Panc1 (cell line): ENCODE results near the gene TTC28. TPM values are rescaled to one million over a fixed set of nuclear protein-coding genes. Genes with fewer than 3 reads are reported as not detected.

Experiments used
- ATAC-seq: fragments of 200-7000 bp; cut with Tn5 transposase; 2 replicates; pipeline ENCODE4 v1.9.1; 2020; ENCODE audit warnings: mild to moderate bottlenecking, moderate library complexity
- BruUV-seq: library from RNA; stranded (reverse); fragments of 400-500 nt; replicated peaks from 2 replicates; lab custom pipeline; 2021; lab: Mats Ljungman, UMichigan
- CTCF ChIA-PET: fragments of 300-600 bp; sonication (Branson Sonifier 250); formaldehyde crosslinking; loops from one replicate; lab custom pipeline; 2022; ENCODE audit warnings: antibody characterized with exemption; lab: Charles Lee
- POLR2A ChIA-PET: fragments of 300-600 bp; sonication (Branson Sonifier 250); formaldehyde crosslinking; loops from one replicate; lab custom pipeline; 2022; ENCODE audit warnings: antibody characterized with exemption; lab: Charles Lee
- DNase-seq: peaks from one replicate; pipeline ENCODE4 v3.0.0-alpha.2; 2010; ENCODE audit warnings: low read depth, low spot score
- H3K27ac ChIP-seq: 2 replicates; pipeline ENCODE4 v1.5.1; 2011; ENCODE audit warnings: mild to moderate bottlenecking, low read length, inconsistent platforms
- H3K27me3 ChIP-seq: fragments of 200-500 bp; sonication (Bioruptor generic); 2 replicates; pipeline ENCODE4 v1.6.0; 2014; ENCODE audit warnings: low read length, inconsistent platforms; ENCODE audit not compliant: control insufficient read depth, insufficient read depth
- H3K36me3 ChIP-seq: fragments of 200-500 bp; sonication (Bioruptor generic); 2 replicates; pipeline ENCODE4 v1.5.1; 2014; ENCODE audit warnings: inconsistent platforms, mild to moderate bottlenecking, low read length, moderate library complexity; ENCODE audit not compliant: control insufficient read depth, insufficient read depth
- H3K4me1 ChIP-seq: 2 replicates; pipeline ENCODE4 v1.5.1; 2011; ENCODE audit warnings: inconsistent platforms, mild to moderate bottlenecking, low read length, moderate library complexity; ENCODE audit not compliant: control insufficient read depth, insufficient read depth
- H3K4me3 ChIP-seq, 2 experiments: 2 replicates each; pipeline ENCODE4 v1.5.1; 2011 to 2012; ENCODE audit warnings: low read depth in 2 of 2, low read length in 2 of 2, mild to moderate bottlenecking in 2 of 2, inconsistent platforms in 1 of 2, moderate library complexity in 1 of 2
- H3K9me3 ChIP-seq: fragments of 200-500 bp; sonication (Bioruptor generic); 2 replicates; pipeline ENCODE4 v1.5.1; 2014; ENCODE audit warnings: low read depth, mild to moderate bottlenecking, inconsistent platforms, low read length, moderate library complexity; ENCODE audit not compliant: control insufficient read depth, insufficient read depth
- POLR2AphosphoS5 ChIP-seq: IDR thresholded peaks from 2 replicates; pipeline ENCODE4 v1.6.1; 2012; ENCODE audit warnings: mild to moderate bottlenecking, low read depth, low read length, moderate library complexity
- SIN3A ChIP-seq: IDR thresholded peaks from 2 replicates; pipeline ENCODE4 v1.6.1; 2012; ENCODE audit warnings: low read depth, mild to moderate bottlenecking, low read length, moderate library complexity, borderline replicate concordance; ENCODE audit not compliant: insufficient read depth
- TCF7L2 ChIP-seq: IDR thresholded peaks from 2 replicates; pipeline ENCODE4 v1.6.1; 2011; ENCODE audit warnings: mild to moderate bottlenecking, low read depth, low read length, inconsistent platforms
- in situ Hi-C: cut with HindIII; loops from 2 replicates; pipeline ENCODE4 v1.10.0; 2016; ENCODE audit warnings: low sequenced_read_pairs, low pct_unique_long_range_greater_than_20kb
- intact Hi-C: fragments of 100-400 bp; cut with micrococcal nuclease; formaldehyde crosslinking; loops from one replicate; pipeline ENCODE4 v1.10.0; 2022; ENCODE audit not compliant: unreplicated experiment
- total RNA-seq: library from RNA; stranded (reverse); gene quantifications from one replicate; pipeline ENCODE4 v1.2.1, GENCODE V29; 2021; ENCODE audit not compliant: unreplicated experiment
- TF ChIP-seq, protein P1 (sequence below): fragments of 450-650 bp; IDR thresholded peaks from 2 replicates; pipeline ENCODE4 v1.5.1; 2017; ENCODE audit warnings: mild to moderate bottlenecking
- TF ChIP-seq, protein P2 (sequence below), 2 experiments: IDR thresholded peaks; 2 replicates each; pipeline ENCODE4 v1.6.1; 2011 to 2012; ENCODE audit warnings: low read depth in 2 of 2, control low read depth in 1 of 2, low read length in 1 of 2, mild to moderate bottlenecking in 1 of 2, moderate library complexity in 1 of 2; ENCODE audit not compliant: insufficient read depth in 1 of 2

Gene TTC28
- total RNA-seq, 1 experiment from 2014 or later, result 24.8 TPM

DNA sequence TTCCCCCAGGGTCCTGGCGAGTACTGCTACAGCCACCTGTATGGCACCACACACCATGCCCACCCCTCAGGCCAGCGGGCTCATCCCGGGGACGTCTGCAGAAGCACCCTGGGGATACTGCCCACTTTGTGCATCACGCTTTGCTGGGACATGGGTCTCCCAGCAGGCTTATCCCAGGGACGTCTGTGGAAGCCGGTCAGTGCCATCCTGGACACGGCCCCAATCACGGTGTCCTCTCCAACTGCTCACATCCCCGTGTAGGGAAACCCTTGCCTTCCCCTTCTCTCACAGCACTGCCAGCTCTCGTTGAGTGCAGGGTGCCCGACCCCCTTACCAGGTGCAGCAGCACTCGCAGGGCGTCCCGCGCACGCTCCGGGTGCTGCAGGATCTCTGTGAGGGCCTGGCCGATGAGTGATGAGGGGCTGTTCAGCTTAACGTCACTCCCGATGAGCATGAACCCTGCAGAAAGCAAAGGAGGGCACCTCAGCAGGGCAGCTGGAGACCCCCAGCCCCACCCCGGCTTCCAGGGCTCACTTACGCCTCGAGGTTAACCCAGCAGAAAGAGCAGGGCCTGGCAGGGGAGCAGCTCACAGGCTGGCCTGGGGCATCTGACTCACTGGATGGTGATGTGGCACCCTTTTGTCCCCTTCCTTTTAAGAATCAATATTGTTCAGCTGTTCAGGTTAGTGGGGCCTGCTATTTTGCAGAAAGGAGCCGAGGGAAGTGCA, 683.7 kb downstream of the TTC28 start:
- Histone ChIP-seq H3K4me3 (no peak overlapping the region), H3K9me3 (no peaks in the 10 kb centered on the region), H3K36me3 (no peaks in the 10 kb centered on the region), H3K27me3 (no peaks in the 10 kb centered on the region), H3K27ac (no peak overlapping the region), H3K4me1 (no peaks in the 10 kb centered on the region)
- TF ChIP-seq, protein P1, sequence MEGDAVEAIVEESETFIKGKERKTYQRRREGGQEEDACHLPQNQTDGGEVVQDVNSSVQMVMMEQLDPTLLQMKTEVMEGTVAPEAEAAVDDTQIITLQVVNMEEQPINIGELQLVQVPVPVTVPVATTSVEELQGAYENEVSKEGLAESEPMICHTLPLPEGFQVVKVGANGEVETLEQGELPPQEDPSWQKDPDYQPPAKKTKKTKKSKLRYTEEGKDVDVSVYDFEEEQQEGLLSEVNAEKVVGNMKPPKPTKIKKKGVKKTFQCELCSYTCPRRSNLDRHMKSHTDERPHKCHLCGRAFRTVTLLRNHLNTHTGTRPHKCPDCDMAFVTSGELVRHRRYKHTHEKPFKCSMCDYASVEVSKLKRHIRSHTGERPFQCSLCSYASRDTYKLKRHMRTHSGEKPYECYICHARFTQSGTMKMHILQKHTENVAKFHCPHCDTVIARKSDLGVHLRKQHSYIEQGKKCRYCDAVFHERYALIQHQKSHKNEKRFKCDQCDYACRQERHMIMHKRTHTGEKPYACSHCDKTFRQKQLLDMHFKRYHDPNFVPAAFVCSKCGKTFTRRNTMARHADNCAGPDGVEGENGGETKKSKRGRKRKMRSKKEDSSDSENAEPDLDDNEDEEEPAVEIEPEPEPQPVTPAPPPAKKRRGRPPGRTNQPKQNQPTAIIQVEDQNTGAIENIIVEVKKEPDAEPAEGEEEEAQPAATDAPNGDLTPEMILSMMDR, result no peak
- TF ChIP-seq SIN3A, result no peak
- TF ChIP-seq TCF7L2, result no peak
- TF ChIP-seq, protein P2, sequence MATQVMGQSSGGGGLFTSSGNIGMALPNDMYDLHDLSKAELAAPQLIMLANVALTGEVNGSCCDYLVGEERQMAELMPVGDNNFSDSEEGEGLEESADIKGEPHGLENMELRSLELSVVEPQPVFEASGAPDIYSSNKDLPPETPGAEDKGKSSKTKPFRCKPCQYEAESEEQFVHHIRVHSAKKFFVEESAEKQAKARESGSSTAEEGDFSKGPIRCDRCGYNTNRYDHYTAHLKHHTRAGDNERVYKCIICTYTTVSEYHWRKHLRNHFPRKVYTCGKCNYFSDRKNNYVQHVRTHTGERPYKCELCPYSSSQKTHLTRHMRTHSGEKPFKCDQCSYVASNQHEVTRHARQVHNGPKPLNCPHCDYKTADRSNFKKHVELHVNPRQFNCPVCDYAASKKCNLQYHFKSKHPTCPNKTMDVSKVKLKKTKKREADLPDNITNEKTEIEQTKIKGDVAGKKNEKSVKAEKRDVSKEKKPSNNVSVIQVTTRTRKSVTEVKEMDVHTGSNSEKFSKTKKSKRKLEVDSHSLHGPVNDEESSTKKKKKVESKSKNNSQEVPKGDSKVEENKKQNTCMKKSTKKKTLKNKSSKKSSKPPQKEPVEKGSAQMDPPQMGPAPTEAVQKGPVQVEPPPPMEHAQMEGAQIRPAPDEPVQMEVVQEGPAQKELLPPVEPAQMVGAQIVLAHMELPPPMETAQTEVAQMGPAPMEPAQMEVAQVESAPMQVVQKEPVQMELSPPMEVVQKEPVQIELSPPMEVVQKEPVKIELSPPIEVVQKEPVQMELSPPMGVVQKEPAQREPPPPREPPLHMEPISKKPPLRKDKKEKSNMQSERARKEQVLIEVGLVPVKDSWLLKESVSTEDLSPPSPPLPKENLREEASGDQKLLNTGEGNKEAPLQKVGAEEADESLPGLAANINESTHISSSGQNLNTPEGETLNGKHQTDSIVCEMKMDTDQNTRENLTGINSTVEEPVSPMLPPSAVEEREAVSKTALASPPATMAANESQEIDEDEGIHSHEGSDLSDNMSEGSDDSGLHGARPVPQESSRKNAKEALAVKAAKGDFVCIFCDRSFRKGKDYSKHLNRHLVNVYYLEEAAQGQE (IDR thresholded peaks at IDR 0.05; ENCODE audit: insufficient read depth in 1 of 2, low read depth in 2 of 2, low read length in 1 of 2), result no peak
- no peak for TF ChIP-seq POLR2AphosphoS5
- intact Hi-C loops (no loop called here), in situ Hi-C loops (no loop called here)
- ChIA-PET CTCF (no interaction called here), POLR2A (interaction anchor here (0.5 kb wide), 1 partner anchor 426 kb away, joined by 3 read pairs; no protein-coding TSS in a partner anchor)
- BruUV-seq, result no TSS peak
- no peak for DNase-seq
- ATAC-seq, result no peak

DNA sequence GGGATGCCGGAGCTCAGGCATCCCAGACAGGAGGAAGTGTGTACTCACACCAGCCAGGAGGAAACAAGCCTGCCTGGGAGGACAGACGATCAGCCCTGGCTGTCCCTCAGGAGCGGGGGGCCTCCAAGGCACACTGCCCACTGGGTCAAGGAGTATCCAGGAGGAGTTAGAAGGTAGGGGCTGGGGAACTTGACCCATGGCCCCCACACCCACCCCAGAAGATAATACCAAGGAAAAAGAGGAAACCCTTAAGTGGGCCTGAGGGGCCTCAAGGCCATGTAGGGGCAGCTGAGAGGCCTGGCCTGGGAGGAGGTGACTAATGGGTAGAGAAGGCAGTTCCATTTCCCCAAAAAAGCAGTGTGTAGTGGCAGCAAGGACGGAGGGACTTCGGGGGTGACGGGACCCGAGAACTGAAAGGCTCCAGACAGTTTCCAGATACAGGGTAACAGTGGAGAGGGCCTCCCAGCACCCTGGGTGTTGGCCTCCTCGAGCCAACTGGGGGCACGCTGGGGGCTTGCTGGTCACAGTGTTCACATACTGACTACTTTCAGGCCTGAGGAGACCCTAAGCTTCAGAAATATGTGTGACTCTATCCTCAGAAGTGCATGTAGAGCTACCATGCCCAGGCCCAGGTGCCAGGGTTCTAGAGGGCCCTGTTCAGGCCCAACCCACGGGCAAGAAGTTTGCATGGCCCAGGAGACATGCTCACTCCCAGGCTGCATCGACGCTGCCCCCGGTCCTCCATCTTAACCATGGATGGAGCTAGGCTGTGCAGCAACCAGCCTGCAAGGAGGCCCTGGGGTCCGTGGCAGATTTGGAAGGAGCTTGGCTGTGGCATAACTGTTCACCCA, 684.9 kb downstream of the TTC28 start:
- H3K4me3 ChIP-seq, result no peak overlapping the region
- CTCF ChIA-PET, result interaction anchor here (0.6 kb wide), 1 partner anchor 13 kb away, joined by 3 read pairs; no protein-coding TSS in a partner anchor
- no peaks in the 10 kb centered on the region for H3K9me3 ChIP-seq
- no peak overlapping the region for H3K27ac ChIP-seq
- in situ Hi-C loops (no loop called here), intact Hi-C loops (no loop called here)
- H3K27me3 ChIP-seq, result no peaks in the 10 kb centered on the region
- ATAC-seq (no peak), DNase-seq (no peak)
- no peaks in the 10 kb centered on the region for H3K36me3 ChIP-seq
- TF ChIP-seq SIN3A, result no peak
- TF ChIP-seq, protein P2 (IDR thresholded peaks at IDR 0.05; ENCODE audit: insufficient read depth in 1 of 2, low read depth in 2 of 2, low read length in 1 of 2), result no peak
- TF ChIP-seq, protein P1, result no peak
- TF ChIP-seq TCF7L2, result no peak
- POLR2A ChIA-PET, result no interaction called here
- BruUV-seq, result no TSS peak
- H3K4me1 ChIP-seq, result no peaks in the 10 kb centered on the region
